ENCODE measurements around the gene SEMA4C. TPM values are rescaled to one million over a fixed set of nuclear protein-coding genes. Genes with fewer than 3 reads are reported as not detected.

The SEMA4C gene
- polyA plus RNA-seq, 3 donors: 0.08 to 5.7 (median 0.21) TPM

DNA sequence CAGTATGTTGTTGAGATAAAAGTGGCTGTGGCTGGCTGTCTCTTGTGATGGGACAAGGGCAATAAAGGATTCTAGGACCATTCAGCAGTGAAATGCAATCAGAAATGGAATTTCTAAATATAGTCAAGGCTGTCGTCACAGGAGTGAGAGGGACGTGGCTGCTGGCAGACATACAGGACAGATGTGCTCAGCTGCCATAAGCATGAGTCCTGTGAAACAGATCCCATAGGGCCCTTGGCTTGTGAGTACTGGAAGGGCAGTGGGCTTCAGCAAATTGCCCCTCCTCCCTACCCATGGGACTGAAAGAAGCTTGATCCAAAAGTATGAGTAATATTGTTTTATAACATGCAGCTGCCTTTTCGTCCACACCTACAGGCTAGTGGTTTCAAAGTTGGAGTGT, 58.0 kb downstream of the SEMA4C start:
- Histone ChIP-seq H3K27me3 (ENCODE audit: control insufficient read depth in 2 of 2, insufficient read depth in 2 of 2, low read length in 2 of 2) (no peaks in the 10 kb centered on the region), H2AFZ (ENCODE audit: insufficient read depth, low read depth, low read length, poor library complexity, severe bottlenecking) (no peak overlapping the region), H3K4me2 (replicated peaks; ENCODE audit: extremely low read depth, low read length, poor library complexity, severe bottlenecking) (no peak overlapping the region), H3K4me3 (replicated peaks in 1 of 3; ENCODE audit: low read depth in 2 of 3, low read length in 3 of 3) (no peak overlapping the region), H3K79me2 (ENCODE audit: insufficient read depth, low read length) (no peaks in the 10 kb centered on the region), H4K20me1 (ENCODE audit: insufficient read depth, low read length) (peaks cover under 1% of the 10 kb centered on the region), H3K4me1 (ENCODE audit: control insufficient read depth in 1 of 2, insufficient read depth in 2 of 2, low read length in 2 of 2) (peaks cover 5 to 10% of the 10 kb centered on the region in 2 donors), H3K9me3 (replicated peaks in 1 of 2; ENCODE audit: control insufficient read depth in 1 of 2, insufficient read depth in 1 of 2, low read length in 2 of 2) (no peaks in the 10 kb centered on the region), H3K36me3 (replicated peaks in 1 of 2; ENCODE audit: control insufficient read depth in 1 of 2, insufficient read depth in 2 of 2, low read length in 2 of 2) (peaks cover 12 to 22% of the 10 kb centered on the region in 2 donors), H3K27ac (ENCODE audit: low read depth in 1 of 2, low read length in 2 of 2) (no peak overlapping the region), H3K9ac (ENCODE audit: insufficient read depth, low read length, poor library complexity, severe bottlenecking) (no peak overlapping the region)
- TF ChIP-seq, protein P1, sequence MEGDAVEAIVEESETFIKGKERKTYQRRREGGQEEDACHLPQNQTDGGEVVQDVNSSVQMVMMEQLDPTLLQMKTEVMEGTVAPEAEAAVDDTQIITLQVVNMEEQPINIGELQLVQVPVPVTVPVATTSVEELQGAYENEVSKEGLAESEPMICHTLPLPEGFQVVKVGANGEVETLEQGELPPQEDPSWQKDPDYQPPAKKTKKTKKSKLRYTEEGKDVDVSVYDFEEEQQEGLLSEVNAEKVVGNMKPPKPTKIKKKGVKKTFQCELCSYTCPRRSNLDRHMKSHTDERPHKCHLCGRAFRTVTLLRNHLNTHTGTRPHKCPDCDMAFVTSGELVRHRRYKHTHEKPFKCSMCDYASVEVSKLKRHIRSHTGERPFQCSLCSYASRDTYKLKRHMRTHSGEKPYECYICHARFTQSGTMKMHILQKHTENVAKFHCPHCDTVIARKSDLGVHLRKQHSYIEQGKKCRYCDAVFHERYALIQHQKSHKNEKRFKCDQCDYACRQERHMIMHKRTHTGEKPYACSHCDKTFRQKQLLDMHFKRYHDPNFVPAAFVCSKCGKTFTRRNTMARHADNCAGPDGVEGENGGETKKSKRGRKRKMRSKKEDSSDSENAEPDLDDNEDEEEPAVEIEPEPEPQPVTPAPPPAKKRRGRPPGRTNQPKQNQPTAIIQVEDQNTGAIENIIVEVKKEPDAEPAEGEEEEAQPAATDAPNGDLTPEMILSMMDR (IDR thresholded peaks at IDR 0.05): no peak
- H3K4me1 Mint-ChIP-seq: peaks cover 12% of the 10 kb centered on the region
- peaks cover 25 to 31% of the 10 kb centered on the region in 2 donors for H3K36me3 Mint-ChIP-seq
- no peak for DNase-seq
- H3K9me3 Mint-ChIP-seq: no peaks in the 10 kb centered on the region
- peak overlapping the region in 1 of 7 donors; percentile 58 for H3K27ac Mint-ChIP-seq
- intact Hi-C loops (cut with micrococcal nuclease): loop anchor here in 1 of 2 donors (10.0 kb wide), 1 partner anchor 47 kb away; the partner anchor contains the start of gene CNNM4
- H3K4me3 Mint-ChIP-seq: no peak overlapping the region
- 0% methylated on average over 2 of the region's 3 CpGs for WGBS (ENCODE audit: insufficient coverage)
- H3K27me3 Mint-ChIP-seq (ENCODE audit: low read depth in 3 of 3): peaks cover 1 to 3% (median 2%) of the 10 kb centered on the region in 3 donors

DNA sequence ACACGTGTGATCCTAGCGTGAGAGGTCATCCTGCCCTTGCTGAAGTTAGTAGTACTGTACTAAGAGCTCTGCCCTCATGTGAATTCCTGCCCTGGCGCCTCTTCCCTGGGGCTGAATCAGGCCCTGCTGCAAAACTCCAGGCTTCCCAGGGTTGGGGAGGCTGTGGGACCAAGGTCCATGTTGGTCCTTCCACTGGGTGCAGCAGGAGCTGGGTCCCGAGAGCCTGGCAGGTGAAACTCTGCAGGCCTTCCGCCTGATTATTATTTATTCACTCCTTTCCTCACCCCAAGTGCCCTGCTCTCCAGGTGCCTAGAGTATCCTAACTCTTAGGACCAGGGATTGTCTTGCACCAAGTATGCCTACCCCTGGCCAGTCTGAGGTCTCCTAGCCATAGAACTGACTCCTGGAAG, 59.1 kb downstream of the SEMA4C start:
- Mint-ChIP-seq H3K36me3 (peaks cover 25 to 33% of the 10 kb centered on the region in 2 donors), H3K27ac (no peak overlapping the region), H3K4me1 (peaks cover 12% of the 10 kb centered on the region), H3K4me3 (no peak overlapping the region), H3K9me3 (no peaks in the 10 kb centered on the region), H3K27me3 (ENCODE audit: low read depth in 3 of 3) (peaks cover 1 to 3% (median 2%) of the 10 kb centered on the region in 3 donors)
- H3K27me3 ChIP-seq (ENCODE audit: control insufficient read depth in 2 of 2, insufficient read depth in 2 of 2, low read length in 2 of 2): no peaks in the 10 kb centered on the region
- no peaks in the 10 kb centered on the region for H3K9me3 ChIP-seq (replicated peaks in 1 of 2; ENCODE audit: control insufficient read depth in 1 of 2, insufficient read depth in 1 of 2, low read length in 2 of 2)
- TF ChIP-seq, protein P1 (IDR thresholded peaks at IDR 0.05): no peak
- no peaks in the 10 kb centered on the region for H3K79me2 ChIP-seq (ENCODE audit: insufficient read depth, low read length)
- no peak overlapping the region for H3K4me2 ChIP-seq (replicated peaks; ENCODE audit: extremely low read depth, low read length, poor library complexity, severe bottlenecking)
- H3K9ac ChIP-seq (ENCODE audit: insufficient read depth, low read length, poor library complexity, severe bottlenecking): no peak overlapping the region
- intact Hi-C loops (cut with micrococcal nuclease): loop anchor here in 1 of 2 donors (10.0 kb wide), 1 partner anchor 46 kb away; the partner anchor contains the start of gene CNNM4
- no peak overlapping the region for H2AFZ ChIP-seq (ENCODE audit: insufficient read depth, low read depth, low read length, poor library complexity, severe bottlenecking)
- peaks cover 5 to 9% of the 10 kb centered on the region in 2 donors for H3K4me1 ChIP-seq (ENCODE audit: control insufficient read depth in 1 of 2, insufficient read depth in 2 of 2, low read length in 2 of 2)
- no peak overlapping the region for H3K4me3 ChIP-seq (replicated peaks in 1 of 3; ENCODE audit: low read depth in 2 of 3, low read length in 3 of 3)
- no peaks in the 10 kb centered on the region for H4K20me1 ChIP-seq (ENCODE audit: insufficient read depth, low read length)
- 100% methylated on average over 3 of the region's 5 CpGs for WGBS (ENCODE audit: insufficient coverage)
- no peak overlapping the region for H3K27ac ChIP-seq (ENCODE audit: low read depth in 1 of 2, low read length in 2 of 2)
- H3K36me3 ChIP-seq (replicated peaks in 1 of 2; ENCODE audit: control insufficient read depth in 1 of 2, insufficient read depth in 2 of 2, low read length in 2 of 2): peaks cover 15 to 22% of the 10 kb centered on the region in 2 donors
- DNase-seq: no peak

Measured in CD14-positive monocyte (primary cell).